GM23338 (cell line): ENCODE results near the gene SGPP1. TPM values are rescaled to one million over a fixed set of nuclear protein-coding genes. Genes with fewer than 3 reads are reported as not detected.

Source experiments
- ATAC-seq: fragments of 200-7000 bp; cut with Tn5 transposase; 3 replicates; pipeline ENCODE4 v1.9.1; 2020
- DNase-seq: peaks from one replicate; pipeline ENCODE4 v3.0.0-alpha.2; 2015; ENCODE audit warnings: low spot score
- H2AFZ ChIP-seq: fragments of 200-600 bp; sonication (generic); 2 replicates; pipeline ENCODE4 v1.8.0; 2016; ENCODE audit warnings: antibody characterized with exemption, mild to moderate bottlenecking, moderate library complexity
- H3F3A ChIP-seq: fragments of 200-600 bp; sonication (generic); replicated peaks from 2 replicates; pipeline ENCODE4 v1.8.0; 2017; ENCODE audit warnings: antibody characterized with exemption, mixed run types, low read depth
- H3K27ac ChIP-seq: fragments of 200-600 bp; sonication (generic); 2 replicates; pipeline ENCODE4 v1.6.1; 2016; ENCODE audit warnings: low read depth
- H3K27me3 ChIP-seq: fragments of 200-600 bp; sonication (generic); 2 replicates; pipeline ENCODE4 v1.8.0; 2016; ENCODE audit warnings: mild to moderate bottlenecking, mixed run types, moderate library complexity; ENCODE audit not compliant: insufficient read depth
- H3K36me3 ChIP-seq: fragments of 200-600 bp; sonication (generic); 2 replicates; pipeline ENCODE4 v1.8.0; 2016; ENCODE audit warnings: mild to moderate bottlenecking; ENCODE audit not compliant: insufficient read depth
- H3K4me1 ChIP-seq: fragments of 200-600 bp; sonication (generic); 2 replicates; pipeline ENCODE4 v1.8.0; 2016; ENCODE audit warnings: mild to moderate bottlenecking, moderate library complexity; ENCODE audit not compliant: insufficient read depth
- H3K4me2 ChIP-seq: fragments of 200-600 bp; sonication (generic); 2 replicates; pipeline ENCODE4 v1.7.1; 2017; ENCODE audit warnings: mixed run types
- H3K4me3 ChIP-seq: fragments of 200-600 bp; sonication (generic); 2 replicates; pipeline ENCODE4 v1.6.1; 2016; ENCODE audit warnings: mixed run types
- H3K79me2 ChIP-seq: fragments of 200-600 bp; sonication (generic); replicated peaks from 2 replicates; pipeline ENCODE4 v1.8.0; 2017; ENCODE audit warnings: mild to moderate bottlenecking; ENCODE audit not compliant: insufficient read depth
- H3K9me2 ChIP-seq: fragments of 200-600 bp; sonication (generic); 2 replicates; pipeline ENCODE4 v1.8.0; 2017; ENCODE audit not compliant: insufficient read depth
- H4K20me1 ChIP-seq: fragments of 200-600 bp; sonication (generic); replicated peaks from 2 replicates; pipeline ENCODE4 v1.8.0; 2017; ENCODE audit warnings: mild to moderate bottlenecking; ENCODE audit not compliant: insufficient read depth
- H3K27ac Mint-ChIP-seq: 2 replicates; pipeline ENCODE4 v1.8.0; 2020; ENCODE audit warnings: inconsistent platforms, mild to moderate bottlenecking, moderate library complexity, mixed read lengths
- H3K27me3 Mint-ChIP-seq: 3 replicates; pipeline ENCODE4 v1.8.0; 2022; ENCODE audit warnings: low read depth, mild to moderate bottlenecking, moderate library complexity, mixed read lengths, inconsistent platforms; ENCODE audit not compliant: insufficient read depth, poor library complexity
- H3K36me3 Mint-ChIP-seq: 3 replicates; pipeline ENCODE4 v1.8.0; 2021; ENCODE audit warnings: low read depth, mild to moderate bottlenecking, inconsistent platforms, moderate library complexity, mixed read lengths
- H3K4me1 Mint-ChIP-seq: 3 replicates; pipeline ENCODE4 v1.8.0; 2020; ENCODE audit warnings: mild to moderate bottlenecking, inconsistent platforms, mixed read lengths
- H3K4me3 Mint-ChIP-seq: 3 replicates; pipeline ENCODE4 v1.8.0; 2021; ENCODE audit warnings: moderate library complexity, mild to moderate bottlenecking, inconsistent platforms, mixed read lengths
- H3K9me3 Mint-ChIP-seq: 3 replicates; pipeline ENCODE4 v1.8.0; 2020; ENCODE audit warnings: moderate library complexity, mild to moderate bottlenecking, inconsistent platforms, mixed read lengths
- CREB1 ChIP-seq: fragments of 250-450 bp; sonication (Bioruptor Pico); IDR thresholded peaks from 2 replicates; pipeline ENCODE4 v1.5.0; 2020; ENCODE audit warnings: low read depth, mild to moderate bottlenecking, moderate library complexity
- EZH2 ChIP-seq: fragments of 200-600 bp; sonication (generic); IDR thresholded peaks from one replicate; pipeline ENCODE4 v1.8.0; 2017; ENCODE audit warnings: antibody characterized with exemption, mild to moderate bottlenecking, low read depth; ENCODE audit not compliant: unreplicated experiment
- JUNB ChIP-seq: IDR thresholded peaks from one replicate; pipeline ENCODE4 v1.6.1; 2016; ENCODE audit warnings: antibody characterized with exemption; ENCODE audit not compliant: unreplicated experiment
- POLR2AphosphoS5 ChIP-seq: IDR thresholded peaks from 2 replicates; pipeline ENCODE4 v1.6.1; 2016; ENCODE audit warnings: antibody characterized with exemption, low read depth
- STAT1 ChIP-seq: IDR thresholded peaks from one replicate; pipeline ENCODE4 v1.6.1; 2016; ENCODE audit warnings: antibody characterized with exemption; ENCODE audit not compliant: unreplicated experiment
- ZNF114 ChIP-seq: fragments of 250-450 bp; sonication (Bioruptor Pico); IDR thresholded peaks from 2 replicates; pipeline ENCODE4 v1.5.0; 2020; ENCODE audit warnings: mild to moderate bottlenecking, moderate library complexity
- polyA plus RNA-seq: library from polyadenylated mRNA; unstranded; fragments of >200 nt; fragmentation: Nextera tagmentation; extraction: Ambion mirVana; gene quantifications from 2 replicates; pipeline ENCODE4 v1.2.1, GENCODE V29; 2016
- total RNA-seq: library from RNA; depleted of rRNA; stranded (reverse); fragments of >200 nt; shearing (Covaris generic); gene quantifications from 2 replicates; pipeline ENCODE4 v1.2.3, GENCODE V29; 2014
- TF ChIP-seq, protein P1 (sequence below): IDR thresholded peaks from 2 replicates; pipeline ENCODE4 v1.6.1; 2016; ENCODE audit warnings: antibody characterized with exemption
- TF ChIP-seq, protein P2 (sequence below): IDR thresholded peaks from one replicate; pipeline ENCODE4 v1.6.1; 2018; ENCODE audit warnings: antibody characterized with exemption; ENCODE audit not compliant: unreplicated experiment
- TF ChIP-seq, protein P3 (sequence below): fragments of 250-450 bp; sonication (Bioruptor Pico); IDR thresholded peaks from 2 replicates; pipeline ENCODE4 v1.5.0; 2020; ENCODE audit warnings: mild to moderate bottlenecking, moderate library complexity

Gene SGPP1
- total and polyA plus RNA-seq, 2 experiments from 2014 or later: 4.2 to 11.1 TPM

DNA sequence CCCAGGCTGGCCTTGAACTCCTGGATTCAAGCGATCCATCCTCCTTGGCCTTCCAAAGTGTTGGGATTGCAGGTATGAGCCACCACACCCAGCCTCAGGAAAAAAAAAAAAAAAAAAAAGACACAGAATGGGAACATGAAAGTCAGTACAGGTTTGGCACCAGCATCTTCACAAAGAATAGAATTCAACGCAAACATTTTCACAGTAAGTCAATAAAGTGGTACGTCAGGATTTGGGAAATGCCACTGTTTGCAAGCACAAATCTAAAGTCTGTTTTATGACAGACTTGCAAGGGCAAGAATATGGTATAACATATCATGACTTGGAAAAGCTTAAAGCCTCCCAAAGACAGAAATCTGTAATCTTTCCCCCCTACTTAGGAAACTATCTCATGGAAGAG, 51.2 kb downstream of the SGPP1 start:
- H3K4me2 ChIP-seq: no peak overlapping the region
- H3K27ac Mint-ChIP-seq: no peak overlapping the region
- no peaks in the 10 kb centered on the region for H3K27me3 ChIP-seq
- DNase-seq (no peak), ATAC-seq (no peak)
- no peak overlapping the region for H3K4me3 Mint-ChIP-seq
- no peaks in the 10 kb centered on the region for H3K36me3 Mint-ChIP-seq
- no peaks in the 10 kb centered on the region for H3F3A ChIP-seq
- no peak overlapping the region for H2AFZ ChIP-seq
- no peaks in the 10 kb centered on the region for H4K20me1 ChIP-seq
- no peaks in the 10 kb centered on the region for H3K79me2 ChIP-seq
- no peaks in the 10 kb centered on the region for H3K36me3 ChIP-seq
- H3K9me2 ChIP-seq: no peaks in the 10 kb centered on the region
- no peak overlapping the region for H3K27ac ChIP-seq
- no peaks in the 10 kb centered on the region; the same call in 2 of the 3 replicates for H3K4me1 Mint-ChIP-seq
- no peak for TF ChIP-seq JUNB
- TF ChIP-seq EZH2: no peak
- no peak for TF ChIP-seq POLR2AphosphoS5
- TF ChIP-seq, protein P1, sequence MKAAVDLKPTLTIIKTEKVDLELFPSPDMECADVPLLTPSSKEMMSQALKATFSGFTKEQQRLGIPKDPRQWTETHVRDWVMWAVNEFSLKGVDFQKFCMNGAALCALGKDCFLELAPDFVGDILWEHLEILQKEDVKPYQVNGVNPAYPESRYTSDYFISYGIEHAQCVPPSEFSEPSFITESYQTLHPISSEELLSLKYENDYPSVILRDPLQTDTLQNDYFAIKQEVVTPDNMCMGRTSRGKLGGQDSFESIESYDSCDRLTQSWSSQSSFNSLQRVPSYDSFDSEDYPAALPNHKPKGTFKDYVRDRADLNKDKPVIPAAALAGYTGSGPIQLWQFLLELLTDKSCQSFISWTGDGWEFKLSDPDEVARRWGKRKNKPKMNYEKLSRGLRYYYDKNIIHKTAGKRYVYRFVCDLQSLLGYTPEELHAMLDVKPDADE: no peak
- TF ChIP-seq ZNF114 (CRISPR knock-in tag): no peak
- TF ChIP-seq STAT1: no peak
- TF ChIP-seq CREB1 (CRISPR knock-in tag): no peak
- TF ChIP-seq, protein P2, sequence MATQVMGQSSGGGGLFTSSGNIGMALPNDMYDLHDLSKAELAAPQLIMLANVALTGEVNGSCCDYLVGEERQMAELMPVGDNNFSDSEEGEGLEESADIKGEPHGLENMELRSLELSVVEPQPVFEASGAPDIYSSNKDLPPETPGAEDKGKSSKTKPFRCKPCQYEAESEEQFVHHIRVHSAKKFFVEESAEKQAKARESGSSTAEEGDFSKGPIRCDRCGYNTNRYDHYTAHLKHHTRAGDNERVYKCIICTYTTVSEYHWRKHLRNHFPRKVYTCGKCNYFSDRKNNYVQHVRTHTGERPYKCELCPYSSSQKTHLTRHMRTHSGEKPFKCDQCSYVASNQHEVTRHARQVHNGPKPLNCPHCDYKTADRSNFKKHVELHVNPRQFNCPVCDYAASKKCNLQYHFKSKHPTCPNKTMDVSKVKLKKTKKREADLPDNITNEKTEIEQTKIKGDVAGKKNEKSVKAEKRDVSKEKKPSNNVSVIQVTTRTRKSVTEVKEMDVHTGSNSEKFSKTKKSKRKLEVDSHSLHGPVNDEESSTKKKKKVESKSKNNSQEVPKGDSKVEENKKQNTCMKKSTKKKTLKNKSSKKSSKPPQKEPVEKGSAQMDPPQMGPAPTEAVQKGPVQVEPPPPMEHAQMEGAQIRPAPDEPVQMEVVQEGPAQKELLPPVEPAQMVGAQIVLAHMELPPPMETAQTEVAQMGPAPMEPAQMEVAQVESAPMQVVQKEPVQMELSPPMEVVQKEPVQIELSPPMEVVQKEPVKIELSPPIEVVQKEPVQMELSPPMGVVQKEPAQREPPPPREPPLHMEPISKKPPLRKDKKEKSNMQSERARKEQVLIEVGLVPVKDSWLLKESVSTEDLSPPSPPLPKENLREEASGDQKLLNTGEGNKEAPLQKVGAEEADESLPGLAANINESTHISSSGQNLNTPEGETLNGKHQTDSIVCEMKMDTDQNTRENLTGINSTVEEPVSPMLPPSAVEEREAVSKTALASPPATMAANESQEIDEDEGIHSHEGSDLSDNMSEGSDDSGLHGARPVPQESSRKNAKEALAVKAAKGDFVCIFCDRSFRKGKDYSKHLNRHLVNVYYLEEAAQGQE: no peak
- TF ChIP-seq, protein P3, sequence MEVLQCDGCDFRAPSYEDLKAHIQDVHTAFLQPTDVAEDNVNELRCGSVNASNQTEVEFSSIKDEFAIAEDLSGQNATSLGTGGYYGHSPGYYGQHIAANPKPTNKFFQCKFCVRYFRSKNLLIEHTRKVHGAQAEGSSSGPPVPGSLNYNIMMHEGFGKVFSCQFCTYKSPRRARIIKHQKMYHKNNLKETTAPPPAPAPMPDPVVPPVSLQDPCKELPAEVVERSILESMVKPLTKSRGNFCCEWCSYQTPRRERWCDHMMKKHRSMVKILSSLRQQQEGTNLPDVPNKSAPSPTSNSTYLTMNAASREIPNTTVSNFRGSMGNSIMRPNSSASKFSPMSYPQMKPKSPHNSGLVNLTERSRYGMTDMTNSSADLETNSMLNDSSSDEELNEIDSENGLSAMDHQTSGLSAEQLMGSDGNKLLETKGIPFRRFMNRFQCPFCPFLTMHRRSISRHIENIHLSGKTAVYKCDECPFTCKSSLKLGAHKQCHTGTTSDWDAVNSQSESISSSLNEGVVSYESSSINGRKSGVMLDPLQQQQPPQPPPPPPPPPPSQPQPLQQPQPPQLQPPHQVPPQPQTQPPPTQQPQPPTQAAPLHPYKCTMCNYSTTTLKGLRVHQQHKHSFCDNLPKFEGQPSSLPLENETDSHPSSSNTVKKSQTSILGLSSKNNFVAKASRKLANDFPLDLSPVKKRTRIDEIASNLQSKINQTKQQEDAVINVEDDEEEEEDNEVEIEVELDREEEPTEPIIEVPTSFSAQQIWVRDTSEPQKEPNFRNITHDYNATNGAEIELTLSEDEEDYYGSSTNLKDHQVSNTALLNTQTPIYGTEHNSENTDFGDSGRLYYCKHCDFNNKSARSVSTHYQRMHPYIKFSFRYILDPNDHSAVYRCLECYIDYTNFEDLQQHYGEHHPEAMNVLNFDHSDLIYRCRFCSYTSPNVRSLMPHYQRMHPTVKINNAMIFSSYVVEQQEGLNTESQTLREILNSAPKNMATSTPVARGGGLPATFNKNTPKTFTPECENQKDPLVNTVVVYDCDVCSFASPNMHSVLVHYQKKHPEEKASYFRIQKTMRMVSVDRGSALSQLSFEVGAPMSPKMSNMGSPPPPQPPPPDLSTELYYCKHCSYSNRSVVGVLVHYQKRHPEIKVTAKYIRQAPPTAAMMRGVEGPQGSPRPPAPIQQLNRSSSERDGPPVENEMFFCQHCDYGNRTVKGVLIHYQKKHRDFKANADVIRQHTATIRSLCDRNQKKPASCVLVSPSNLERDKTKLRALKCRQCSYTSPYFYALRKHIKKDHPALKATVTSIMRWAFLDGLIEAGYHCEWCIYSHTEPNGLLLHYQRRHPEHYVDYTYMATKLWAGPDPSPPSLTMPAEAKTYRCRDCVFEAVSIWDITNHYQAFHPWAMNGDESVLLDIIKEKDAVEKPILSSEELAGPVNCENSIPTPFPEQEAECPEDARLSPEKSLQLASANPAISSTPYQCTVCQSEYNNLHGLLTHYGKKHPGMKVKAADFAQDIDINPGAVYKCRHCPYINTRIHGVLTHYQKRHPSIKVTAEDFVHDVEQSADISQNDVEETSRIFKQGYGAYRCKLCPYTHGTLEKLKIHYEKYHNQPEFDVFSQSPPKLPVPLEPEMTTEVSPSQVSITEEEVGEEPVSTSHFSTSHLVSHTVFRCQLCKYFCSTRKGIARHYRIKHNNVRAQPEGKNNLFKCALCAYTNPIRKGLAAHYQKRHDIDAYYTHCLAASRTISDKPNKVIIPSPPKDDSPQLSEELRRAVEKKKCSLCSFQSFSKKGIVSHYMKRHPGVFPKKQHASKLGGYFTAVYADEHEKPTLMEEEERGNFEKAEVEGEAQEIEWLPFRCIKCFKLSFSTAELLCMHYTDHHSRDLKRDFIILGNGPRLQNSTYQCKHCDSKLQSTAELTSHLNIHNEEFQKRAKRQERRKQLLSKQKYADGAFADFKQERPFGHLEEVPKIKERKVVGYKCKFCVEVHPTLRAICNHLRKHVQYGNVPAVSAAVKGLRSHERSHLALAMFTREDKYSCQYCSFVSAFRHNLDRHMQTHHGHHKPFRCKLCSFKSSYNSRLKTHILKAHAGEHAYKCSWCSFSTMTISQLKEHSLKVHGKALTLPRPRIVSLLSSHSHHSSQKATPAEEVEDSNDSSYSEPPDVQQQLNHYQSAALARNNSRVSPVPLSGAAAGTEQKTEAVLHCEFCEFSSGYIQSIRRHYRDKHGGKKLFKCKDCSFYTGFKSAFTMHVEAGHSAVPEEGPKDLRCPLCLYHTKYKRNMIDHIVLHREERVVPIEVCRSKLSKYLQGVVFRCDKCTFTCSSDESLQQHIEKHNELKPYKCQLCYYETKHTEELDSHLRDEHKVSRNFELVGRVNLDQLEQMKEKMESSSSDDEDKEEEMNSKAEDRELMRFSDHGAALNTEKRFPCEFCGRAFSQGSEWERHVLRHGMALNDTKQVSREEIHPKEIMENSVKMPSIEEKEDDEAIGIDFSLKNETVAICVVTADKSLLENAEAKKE (CRISPR knock-in tag): no peak
- no peaks in the 10 kb centered on the region for H3K9me3 Mint-ChIP-seq
- H3K27me3 Mint-ChIP-seq: peaks cover 4% of the 10 kb centered on the region
- no peak overlapping the region for H3K4me3 ChIP-seq
- H3K4me1 ChIP-seq: no peaks in the 10 kb centered on the region
